Smooth muscle cell (in vitro differentiated cells): ENCODE measurements around the gene ODAD4. TPM values are rescaled to one million over a fixed set of nuclear protein-coding genes. Genes with fewer than 3 reads are reported as not detected.

Experiments
- DNase-seq: peaks from one replicate; lab custom pipeline; 2025; ENCODE audit not compliant: unreplicated experiment; lab: John Stamatoyannopoulos, UW
- H2AFZ ChIP-seq: fragments of 200-600 bp; sonication (generic); 2 replicates; pipeline ENCODE4 v1.6.0; 2016; ENCODE audit warnings: antibody characterized with exemption, low read depth, mild to moderate bottlenecking
- H3F3A ChIP-seq: fragments of 200-600 bp; sonication (generic); 2 replicates; pipeline ENCODE4 v1.6.0; 2017; ENCODE audit warnings: antibody characterized with exemption, low read depth
- H3K27ac ChIP-seq: fragments of 200-600 bp; sonication (generic); 2 replicates; pipeline ENCODE4 v1.5.1; 2016; ENCODE audit warnings: low read depth, mild to moderate bottlenecking
- H3K27me3 ChIP-seq: fragments of 200-600 bp; sonication (generic); 2 replicates; pipeline ENCODE4 v1.6.1; 2016; ENCODE audit warnings: low read depth, mild to moderate bottlenecking
- H3K36me3 ChIP-seq: fragments of 200-600 bp; sonication (generic); 2 replicates; pipeline ENCODE4 v1.5.1; 2016; ENCODE audit warnings: low read depth
- H3K4me1 ChIP-seq: fragments of 200-600 bp; sonication (generic); 2 replicates; pipeline ENCODE4 v1.5.1; 2016; ENCODE audit warnings: low read depth
- H3K4me2 ChIP-seq: fragments of 200-600 bp; sonication (generic); 2 replicates; pipeline ENCODE4 v1.6.0; 2016; ENCODE audit warnings: mild to moderate bottlenecking
- H3K4me3 ChIP-seq: fragments of 200-600 bp; sonication (generic); 2 replicates; pipeline ENCODE4 v1.5.1; 2016; ENCODE audit warnings: mild to moderate bottlenecking
- H3K79me2 ChIP-seq: fragments of 200-600 bp; sonication (generic); 2 replicates; pipeline ENCODE4 v1.6.0; 2016; ENCODE audit warnings: low read depth, mild to moderate bottlenecking
- H3K9ac ChIP-seq: fragments of 200-600 bp; sonication (generic); 2 replicates; pipeline ENCODE4 v1.6.0; 2016; ENCODE audit warnings: low read depth
- H3K9me3 ChIP-seq: fragments of 200-600 bp; sonication (generic); replicated peaks from 2 replicates; pipeline ENCODE4 v1.5.1; 2016; ENCODE audit warnings: low read depth
- H4K20me1 ChIP-seq: fragments of 200-600 bp; sonication (generic); 2 replicates; pipeline ENCODE4 v1.6.0; 2016; ENCODE audit warnings: low read depth
- WGBS: methylation state at CpG from one replicate; pipeline ENCODE4 v1.1.7; 2016; ENCODE audit warnings: low lambda C conversion rate; 5-methylcytosine and 5-hydroxymethylcytosine counted together
- polyA plus RNA-seq: library from polyadenylated mRNA; unstranded; fragments of >200 nt; fragmentation: Nextera tagmentation; extraction: Ambion mirVana; gene quantifications from 2 replicates; pipeline ENCODE4 v1.2.1, GENCODE V29; 2016
- total RNA-seq: library from RNA; depleted of rRNA; stranded (reverse); fragments of >200 nt; gene quantifications from 2 replicates; pipeline ENCODE4 v1.2.3, GENCODE V29; 2014
- TF ChIP-seq, protein P1 (sequence below): fragments of 200-600 bp; sonication (generic); IDR thresholded peaks from 2 replicates; pipeline ENCODE4 v1.5.1; 2017; ENCODE audit warnings: borderline replicate concordance, mild to moderate bottlenecking, antibody characterized with exemption; ENCODE audit not compliant: insufficient read depth, poor library complexity, severe bottlenecking

The ODAD4 gene
- total and polyA plus RNA-seq, 2 experiments from 2014 or later: 1.5 to 3.2 TPM

DNA sequence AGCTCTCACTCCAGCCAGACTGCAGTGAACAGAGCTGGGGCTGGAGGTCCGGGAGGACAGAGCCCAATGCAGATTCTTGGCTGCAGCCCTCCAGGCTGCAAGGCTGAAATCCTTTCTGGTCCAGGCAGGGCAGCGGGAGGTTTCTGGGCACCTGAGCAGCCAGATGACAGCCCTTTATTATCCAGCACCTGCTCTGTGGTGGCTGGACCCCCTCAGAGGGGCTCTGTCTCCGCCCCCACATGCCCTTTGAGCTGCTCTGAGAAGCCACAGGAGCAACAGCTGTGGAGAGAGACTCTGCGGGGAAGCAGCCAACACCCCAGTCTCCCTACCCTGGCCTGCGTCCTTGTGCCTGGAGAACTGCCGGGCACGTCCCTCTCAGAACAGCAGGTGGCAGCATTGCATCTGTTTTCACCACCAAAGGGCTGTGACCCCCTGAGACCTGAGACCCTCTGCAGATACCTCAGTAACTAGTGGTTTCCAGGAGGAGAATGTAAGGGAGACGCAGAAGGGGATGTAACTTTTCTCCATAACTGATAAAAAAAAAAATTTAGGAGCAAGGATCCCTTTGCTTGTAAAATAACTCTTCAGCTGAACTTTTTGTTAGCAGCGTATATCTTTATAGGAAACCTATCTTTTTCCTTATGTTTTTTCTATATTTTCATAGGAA is 32.5 kb downstream of the ODAD4 start:
- TF ChIP-seq, protein P1, sequence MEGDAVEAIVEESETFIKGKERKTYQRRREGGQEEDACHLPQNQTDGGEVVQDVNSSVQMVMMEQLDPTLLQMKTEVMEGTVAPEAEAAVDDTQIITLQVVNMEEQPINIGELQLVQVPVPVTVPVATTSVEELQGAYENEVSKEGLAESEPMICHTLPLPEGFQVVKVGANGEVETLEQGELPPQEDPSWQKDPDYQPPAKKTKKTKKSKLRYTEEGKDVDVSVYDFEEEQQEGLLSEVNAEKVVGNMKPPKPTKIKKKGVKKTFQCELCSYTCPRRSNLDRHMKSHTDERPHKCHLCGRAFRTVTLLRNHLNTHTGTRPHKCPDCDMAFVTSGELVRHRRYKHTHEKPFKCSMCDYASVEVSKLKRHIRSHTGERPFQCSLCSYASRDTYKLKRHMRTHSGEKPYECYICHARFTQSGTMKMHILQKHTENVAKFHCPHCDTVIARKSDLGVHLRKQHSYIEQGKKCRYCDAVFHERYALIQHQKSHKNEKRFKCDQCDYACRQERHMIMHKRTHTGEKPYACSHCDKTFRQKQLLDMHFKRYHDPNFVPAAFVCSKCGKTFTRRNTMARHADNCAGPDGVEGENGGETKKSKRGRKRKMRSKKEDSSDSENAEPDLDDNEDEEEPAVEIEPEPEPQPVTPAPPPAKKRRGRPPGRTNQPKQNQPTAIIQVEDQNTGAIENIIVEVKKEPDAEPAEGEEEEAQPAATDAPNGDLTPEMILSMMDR: peak; percentile 81

DNA sequence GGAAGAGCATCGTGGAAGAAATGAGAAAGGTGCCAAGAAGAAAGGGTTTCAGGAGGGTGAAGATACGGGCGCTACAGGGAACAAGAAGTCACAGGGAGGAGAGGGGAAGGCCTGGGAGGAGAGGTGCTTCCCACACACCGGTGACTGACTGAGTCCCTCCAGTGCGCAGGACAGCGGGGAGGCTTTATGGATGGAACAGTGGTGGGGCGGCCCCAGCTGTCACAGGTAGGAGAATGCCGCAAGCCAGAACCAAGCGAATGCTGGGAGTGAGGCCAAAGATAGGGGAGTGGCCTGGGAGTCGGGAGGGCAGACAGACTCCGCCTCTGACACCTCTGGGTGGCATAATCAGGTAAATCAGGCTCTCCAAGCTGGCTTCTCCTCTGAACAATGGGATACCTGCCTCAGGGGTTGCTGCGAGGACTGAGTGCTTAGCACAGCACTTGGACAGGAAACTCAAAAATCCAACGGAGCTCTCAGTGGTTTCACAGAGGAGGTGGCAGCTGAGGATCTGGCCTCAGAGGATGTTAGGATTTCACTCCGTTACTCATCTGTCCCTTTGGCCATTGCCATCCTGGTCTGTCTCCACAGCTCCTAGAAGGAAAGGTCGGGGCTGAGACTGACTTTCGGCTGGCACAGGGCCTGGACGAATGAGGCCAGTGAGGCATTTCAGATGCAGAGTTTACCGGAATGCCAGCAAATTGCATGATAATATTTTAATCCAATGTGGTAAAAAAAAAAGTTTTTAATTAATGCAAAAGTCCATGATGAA is 35.5 kb downstream of the ODAD4 start:
- Histone ChIP-seq H2AFZ (no peak overlapping the region), H3K9ac (peak overlapping the region; percentile 50), H3K4me3 (peak overlapping the region; percentile 95), H3K27ac (peak overlapping the region; percentile 27), H3K9me3 (no peaks in the 10 kb centered on the region), H3K27me3 (no peaks in the 10 kb centered on the region), H3K4me2 (peak overlapping the region; percentile 86), H3K36me3 (no peaks in the 10 kb centered on the region), H4K20me1 (peaks cover 5% of the 10 kb centered on the region), H3F3A (no peaks in the 10 kb centered on the region), H3K4me1 (peaks cover 10% of the 10 kb centered on the region), H3K79me2 (peaks cover 33% of the 10 kb centered on the region)
- DNase-seq: peak; percentile 35
- TF ChIP-seq, protein P1: no peak
- 10% methylated on average over 18 of the region's 18 CpGs for WGBS

More for the DNA sequence above, 32.5 kb downstream of the ODAD4 start:
- Histone ChIP-seq H3K4me1 (peaks cover 12% of the 10 kb centered on the region), H3K36me3 (no peaks in the 10 kb centered on the region), H3K4me2 (no peak overlapping the region), H3K27me3 (no peaks in the 10 kb centered on the region), H2AFZ (no peak overlapping the region), H3K9me3 (no peaks in the 10 kb centered on the region), H4K20me1 (no peaks in the 10 kb centered on the region), H3F3A (no peaks in the 10 kb centered on the region), H3K79me2 (peaks cover 11% of the 10 kb centered on the region), H3K9ac (no peak overlapping the region), H3K4me3 (no peak overlapping the region), H3K27ac (no peak overlapping the region)
- WGBS: 29% methylated on average over 9 of the region's 9 CpGs
- peak; percentile 7 for DNase-seq

DNA sequence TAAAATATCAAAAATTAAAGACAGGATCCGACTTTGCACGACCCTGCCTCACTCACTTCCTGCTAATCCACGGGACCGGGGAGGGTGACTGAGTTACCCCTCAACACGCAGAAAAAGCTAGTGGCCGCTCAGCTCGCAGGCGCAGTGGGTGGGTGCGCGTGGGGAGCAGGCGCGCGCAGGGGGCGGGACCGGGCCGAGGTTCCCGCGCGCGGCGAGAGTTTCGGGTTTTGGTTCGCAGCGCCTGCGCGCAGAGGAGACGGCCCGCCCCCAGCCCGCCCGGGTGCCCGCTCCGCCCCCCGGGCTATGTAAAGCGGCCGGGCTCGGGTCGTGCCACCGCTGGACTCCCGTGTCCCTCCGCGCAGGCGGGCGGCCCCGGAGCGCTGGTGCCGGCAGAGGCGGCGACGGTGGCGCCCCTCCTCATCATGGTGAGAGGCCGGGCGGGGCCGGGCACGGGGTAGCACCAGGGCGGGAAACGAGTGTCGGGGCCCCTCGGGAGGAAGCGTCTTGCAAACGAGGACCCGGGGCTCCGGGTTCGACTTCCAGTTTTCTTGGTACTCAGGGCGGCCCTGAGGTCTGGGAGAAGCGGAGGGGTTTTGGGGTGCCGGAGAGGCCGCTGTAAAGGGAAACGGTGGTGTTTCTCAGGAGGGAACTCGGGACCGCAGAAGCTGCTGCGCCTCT is 36.2 kb downstream of the ODAD4 start, which contains the start of gene CNP:
TSS of gene CNP (plus strand) at position 333 of the 678 bp plus-strand sequence. CDS start at position 423, 90 bp downstream.
- Histone ChIP-seq H2AFZ (peak within 1 kb of the TSS; percentile 66), H3F3A (no peaks in the 10 kb centered on the region), H3K36me3 (no peaks in the 10 kb centered on the region), H3K9ac (peak within 1 kb of the TSS; percentile 91), H3K4me3 (peak within 1 kb of the TSS; percentile 95), H3K4me2 (peak within 1 kb of the TSS; percentile 86), H4K20me1 (peaks cover 7% of the 10 kb centered on the region), H3K27me3 (no peaks in the 10 kb centered on the region), H3K79me2 (peaks cover 36% of the 10 kb centered on the region), H3K27ac (peak within 1 kb of the TSS; percentile 75), H3K4me1 (peaks cover 10% of the 10 kb centered on the region), H3K9me3 (no peaks in the 10 kb centered on the region)
- peak; percentile 80 for DNase-seq
- whole genome bisulfite sequencing: under 1% methylated on average over 31 of the region's 71 CpGs
- TF ChIP-seq, protein P1: no peak
